WTC11 (cell line): ENCODE data around the gene PFN1. TPM values are rescaled to one million over a fixed set of nuclear protein-coding genes. Genes with fewer than 3 reads are reported as not detected.
A peak's percentile ranks its signal among the peaks of the same experiment; 100 is the strongest.

Experiments used
- CBFB ChIP-seq: sonication (generic); formaldehyde crosslinking; IDR thresholded peaks from 2 replicates; pipeline ENCODE4 v1.8.1; 2022; ENCODE audit warnings: mild to moderate bottlenecking, low read depth, missing genetic modification reagents
- EMX1 ChIP-seq: fragments of 250-450 bp; sonication (Bioruptor Pico); IDR thresholded peaks from 2 replicates; pipeline ENCODE4 v1.8.0; 2021; ENCODE audit warnings: mild to moderate bottlenecking
- FOXK1 ChIP-seq: sonication (generic); formaldehyde crosslinking; IDR thresholded peaks from 2 replicates; pipeline ENCODE4 v1.8.0; 2022; ENCODE audit warnings: mild to moderate bottlenecking, moderate library complexity, missing genetic modification reagents
- FOXP1 ChIP-seq: sonication (generic); formaldehyde crosslinking; IDR thresholded peaks from 2 replicates; pipeline ENCODE4 v1.8.0; 2022; ENCODE audit warnings: missing genetic modification reagents, mild to moderate bottlenecking, moderate library complexity, borderline replicate concordance
- GABPB1 ChIP-seq: sonication (generic); formaldehyde crosslinking; IDR thresholded peaks from 2 replicates; pipeline ENCODE4 v1.8.1; 2023; ENCODE audit warnings: mild to moderate bottlenecking, missing genetic modification reagents
- JUN ChIP-seq: sonication (generic); formaldehyde crosslinking; IDR thresholded peaks from 2 replicates; pipeline ENCODE4 v1.8.0; 2023; ENCODE audit warnings: mild to moderate bottlenecking, missing genetic modification reagents
- KAT7 ChIP-seq: sonication (generic); formaldehyde crosslinking; IDR thresholded peaks from 2 replicates; pipeline ENCODE4 v1.8.1; 2023; ENCODE audit warnings: missing genetic modification reagents, mild to moderate bottlenecking, borderline replicate concordance
- NR1H2 ChIP-seq: sonication (generic); formaldehyde crosslinking; IDR thresholded peaks from 2 replicates; pipeline ENCODE4 v1.9.0; 2021; ENCODE audit warnings: mild to moderate bottlenecking, moderate library complexity, missing genetic modification reagents
- SMAD3 ChIP-seq: sonication (generic); formaldehyde crosslinking; IDR thresholded peaks from 2 replicates; pipeline ENCODE4 v1.8.0; 2022; ENCODE audit warnings: missing genetic modification reagents, mild to moderate bottlenecking, borderline replicate concordance
- SP1 ChIP-seq: sonication (generic); formaldehyde crosslinking; conservative IDR thresholded peaks from 2 replicates; pipeline ENCODE4 v1.8.1; 2022; ENCODE audit warnings: missing genetic modification reagents
- TEAD1 ChIP-seq: sonication (generic); formaldehyde crosslinking; IDR thresholded peaks from 2 replicates; pipeline ENCODE4 v1.8.0; 2022; ENCODE audit warnings: mild to moderate bottlenecking, missing genetic modification reagents
- ZNF138 ChIP-seq: sonication (generic); formaldehyde crosslinking; conservative IDR thresholded peaks from 2 replicates; pipeline ENCODE4 v1.8.1; 2022; ENCODE audit warnings: mild to moderate bottlenecking, moderate library complexity, missing genetic modification reagents
- ZNF219 ChIP-seq: sonication (generic); formaldehyde crosslinking; IDR thresholded peaks from 2 replicates; pipeline ENCODE4 v1.8.0; 2023; ENCODE audit warnings: missing genetic modification reagents, mild to moderate bottlenecking, borderline replicate concordance
- ZNF232 ChIP-seq: sonication (generic); formaldehyde crosslinking; IDR thresholded peaks from 2 replicates; pipeline ENCODE4 v1.8.0; 2022; ENCODE audit warnings: mild to moderate bottlenecking, missing genetic modification reagents
- ZNF317 ChIP-seq: sonication (generic); formaldehyde crosslinking; IDR thresholded peaks from 2 replicates; pipeline ENCODE4 v1.8.1; 2023; ENCODE audit warnings: low read depth, mild to moderate bottlenecking, moderate library complexity, missing genetic modification reagents, borderline replicate concordance
- ZNF423 ChIP-seq: fragments of 250-450 bp; sonication (Bioruptor Pico); IDR thresholded peaks from 2 replicates; pipeline ENCODE4 v2.1.2; 2022; ENCODE audit warnings: mild to moderate bottlenecking, moderate library complexity
- total RNA-seq: library from RNA; stranded (reverse); gene quantifications from 3 replicates; pipeline ENCODE4 v1.2.3, GENCODE V29; 2021
- TF ChIP-seq, protein P1 (sequence below): sonication (generic); formaldehyde crosslinking; IDR thresholded peaks from 2 replicates; pipeline ENCODE4 v1.8.0; 2023; ENCODE audit warnings: missing genetic modification reagents, mild to moderate bottlenecking, borderline replicate concordance
- TF ChIP-seq, protein P2 (sequence below): sonication (generic); formaldehyde crosslinking; IDR thresholded peaks from 2 replicates; pipeline ENCODE4 v1.8.1; 2022; ENCODE audit warnings: mild to moderate bottlenecking, moderate library complexity, missing genetic modification reagents
- TF ChIP-seq, protein P3 (sequence below): sonication (generic); formaldehyde crosslinking; IDR thresholded peaks from 2 replicates; pipeline ENCODE4 v1.8.0; 2022; ENCODE audit warnings: mild to moderate bottlenecking, missing genetic modification reagents
- TF ChIP-seq, protein P4 (sequence below): sonication (generic); formaldehyde crosslinking; IDR thresholded peaks from 2 replicates; pipeline ENCODE4 v1.8.0; 2022; ENCODE audit warnings: mild to moderate bottlenecking, missing genetic modification reagents
- TF ChIP-seq, protein P5 (sequence below): sonication (generic); formaldehyde crosslinking; IDR thresholded peaks from 2 replicates; pipeline ENCODE4 v1.8.1; 2022; ENCODE audit warnings: mild to moderate bottlenecking, missing genetic modification reagents, moderate library complexity, borderline replicate concordance

PFN1 gene
- total RNA-seq, 1 experiment from 2014 or later: 1,289 TPM

DNA sequence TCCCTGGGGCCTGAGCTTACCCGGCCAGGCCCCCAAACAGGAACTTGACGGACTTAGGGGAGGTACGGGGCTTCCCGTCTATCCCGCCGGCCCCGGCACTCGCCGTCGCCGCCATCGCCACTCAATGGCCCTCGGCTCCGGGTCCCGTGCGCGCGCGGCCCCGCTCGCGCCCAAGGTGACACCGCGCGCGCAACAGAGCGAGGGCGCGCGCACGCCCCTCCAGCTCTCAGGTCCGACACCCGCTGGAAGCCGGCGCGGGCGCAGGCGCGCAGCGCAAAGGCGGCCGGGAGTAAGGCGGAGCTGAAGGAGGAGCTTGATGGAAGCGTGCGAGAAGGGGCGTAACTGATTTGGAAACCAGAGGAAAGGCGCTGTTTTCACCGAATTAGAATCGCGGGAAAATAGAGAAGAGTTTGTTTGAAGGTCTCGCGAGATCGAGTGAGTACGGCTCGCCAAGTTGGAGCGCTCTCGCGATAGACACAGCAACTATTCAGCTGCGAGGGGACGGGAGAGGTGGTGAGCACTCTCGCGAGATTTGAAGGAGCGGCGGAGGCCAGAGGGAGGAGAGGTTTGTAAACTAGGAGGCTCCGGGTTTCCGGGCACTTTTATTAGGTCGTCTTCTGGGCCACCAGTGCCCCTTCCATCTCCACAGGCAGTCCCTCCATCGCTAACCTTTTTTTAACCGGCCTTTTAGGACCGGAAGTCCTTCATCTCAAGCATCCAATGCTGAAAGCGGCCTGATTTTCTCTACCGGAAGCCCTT, 8.4 kb downstream of the PFN1 start, which contains the start of the genes RNF167 and SLC25A11 (continued):
- TF ChIP-seq FOXP1 (CRISPR knock-in tag): peak; percentile 64; the same call in 1 of the 2 replicates
- no peak for TF ChIP-seq JUN (CRISPR knock-in tag)
- no peak for TF ChIP-seq ZNF138 (CRISPR knock-in tag)
- no peak for TF ChIP-seq KAT7 (CRISPR knock-in tag)
- 0 out of 2 replicates have a peak, but pooled peaks have one; percentile 2 for TF ChIP-seq GABPB1 (CRISPR knock-in tag)
- 0 out of 2 replicates have a peak, but pooled peaks have one; percentile 26 for TF ChIP-seq TEAD1 (CRISPR knock-in tag)
- peak; percentile 55; the same call in 1 of the 2 replicates for TF ChIP-seq EMX1 (CRISPR knock-in tag)
- peak; percentile 71 for TF ChIP-seq SP1 (CRISPR knock-in tag)
- TF ChIP-seq ZNF423 (CRISPR knock-in tag): no peak
- TF ChIP-seq, protein P1, sequence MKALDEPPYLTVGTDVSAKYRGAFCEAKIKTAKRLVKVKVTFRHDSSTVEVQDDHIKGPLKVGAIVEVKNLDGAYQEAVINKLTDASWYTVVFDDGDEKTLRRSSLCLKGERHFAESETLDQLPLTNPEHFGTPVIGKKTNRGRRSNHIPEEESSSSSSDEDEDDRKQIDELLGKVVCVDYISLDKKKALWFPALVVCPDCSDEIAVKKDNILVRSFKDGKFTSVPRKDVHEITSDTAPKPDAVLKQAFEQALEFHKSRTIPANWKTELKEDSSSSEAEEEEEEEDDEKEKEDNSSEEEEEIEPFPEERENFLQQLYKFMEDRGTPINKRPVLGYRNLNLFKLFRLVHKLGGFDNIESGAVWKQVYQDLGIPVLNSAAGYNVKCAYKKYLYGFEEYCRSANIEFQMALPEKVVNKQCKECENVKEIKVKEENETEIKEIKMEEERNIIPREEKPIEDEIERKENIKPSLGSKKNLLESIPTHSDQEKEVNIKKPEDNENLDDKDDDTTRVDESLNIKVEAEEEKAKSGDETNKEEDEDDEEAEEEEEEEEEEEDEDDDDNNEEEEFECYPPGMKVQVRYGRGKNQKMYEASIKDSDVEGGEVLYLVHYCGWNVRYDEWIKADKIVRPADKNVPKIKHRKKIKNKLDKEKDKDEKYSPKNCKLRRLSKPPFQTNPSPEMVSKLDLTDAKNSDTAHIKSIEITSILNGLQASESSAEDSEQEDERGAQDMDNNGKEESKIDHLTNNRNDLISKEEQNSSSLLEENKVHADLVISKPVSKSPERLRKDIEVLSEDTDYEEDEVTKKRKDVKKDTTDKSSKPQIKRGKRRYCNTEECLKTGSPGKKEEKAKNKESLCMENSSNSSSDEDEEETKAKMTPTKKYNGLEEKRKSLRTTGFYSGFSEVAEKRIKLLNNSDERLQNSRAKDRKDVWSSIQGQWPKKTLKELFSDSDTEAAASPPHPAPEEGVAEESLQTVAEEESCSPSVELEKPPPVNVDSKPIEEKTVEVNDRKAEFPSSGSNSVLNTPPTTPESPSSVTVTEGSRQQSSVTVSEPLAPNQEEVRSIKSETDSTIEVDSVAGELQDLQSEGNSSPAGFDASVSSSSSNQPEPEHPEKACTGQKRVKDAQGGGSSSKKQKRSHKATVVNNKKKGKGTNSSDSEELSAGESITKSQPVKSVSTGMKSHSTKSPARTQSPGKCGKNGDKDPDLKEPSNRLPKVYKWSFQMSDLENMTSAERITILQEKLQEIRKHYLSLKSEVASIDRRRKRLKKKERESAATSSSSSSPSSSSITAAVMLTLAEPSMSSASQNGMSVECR (CRISPR knock-in tag): no peak; the same call in 1 of the 2 replicates
- TF ChIP-seq, protein P2, sequence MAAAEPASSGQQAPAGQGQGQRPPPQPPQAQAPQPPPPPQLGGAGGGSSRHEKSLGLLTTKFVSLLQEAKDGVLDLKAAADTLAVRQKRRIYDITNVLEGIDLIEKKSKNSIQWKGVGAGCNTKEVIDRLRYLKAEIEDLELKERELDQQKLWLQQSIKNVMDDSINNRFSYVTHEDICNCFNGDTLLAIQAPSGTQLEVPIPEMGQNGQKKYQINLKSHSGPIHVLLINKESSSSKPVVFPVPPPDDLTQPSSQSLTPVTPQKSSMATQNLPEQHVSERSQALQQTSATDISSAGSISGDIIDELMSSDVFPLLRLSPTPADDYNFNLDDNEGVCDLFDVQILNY (CRISPR knock-in tag): peak; percentile 95
- TF ChIP-seq SMAD3 (CRISPR knock-in tag): no peak
- TF ChIP-seq, protein P3, sequence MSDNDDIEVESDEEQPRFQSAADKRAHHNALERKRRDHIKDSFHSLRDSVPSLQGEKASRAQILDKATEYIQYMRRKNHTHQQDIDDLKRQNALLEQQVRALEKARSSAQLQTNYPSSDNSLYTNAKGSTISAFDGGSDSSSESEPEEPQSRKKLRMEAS (CRISPR knock-in tag): peak; percentile 69; the same call in 1 of the 2 replicates
- TF ChIP-seq, protein P4, sequence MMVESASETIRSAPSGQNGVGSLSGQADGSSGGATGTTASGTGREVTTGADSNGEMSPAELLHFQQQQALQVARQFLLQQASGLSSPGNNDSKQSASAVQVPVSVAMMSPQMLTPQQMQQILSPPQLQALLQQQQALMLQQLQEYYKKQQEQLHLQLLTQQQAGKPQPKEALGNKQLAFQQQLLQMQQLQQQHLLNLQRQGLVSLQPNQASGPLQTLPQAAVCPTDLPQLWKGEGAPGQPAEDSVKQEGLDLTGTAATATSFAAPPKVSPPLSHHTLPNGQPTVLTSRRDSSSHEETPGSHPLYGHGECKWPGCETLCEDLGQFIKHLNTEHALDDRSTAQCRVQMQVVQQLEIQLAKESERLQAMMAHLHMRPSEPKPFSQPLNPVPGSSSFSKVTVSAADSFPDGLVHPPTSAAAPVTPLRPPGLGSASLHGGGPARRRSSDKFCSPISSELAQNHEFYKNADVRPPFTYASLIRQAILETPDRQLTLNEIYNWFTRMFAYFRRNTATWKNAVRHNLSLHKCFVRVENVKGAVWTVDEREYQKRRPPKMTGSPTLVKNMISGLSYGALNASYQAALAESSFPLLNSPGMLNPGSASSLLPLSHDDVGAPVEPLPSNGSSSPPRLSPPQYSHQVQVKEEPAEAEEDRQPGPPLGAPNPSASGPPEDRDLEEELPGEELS: no peak; the same call in 1 of the 2 replicates
- TF ChIP-seq NR1H2 (CRISPR knock-in tag): no peak
- TF ChIP-seq ZNF219: no peak
- TF ChIP-seq ZNF232 (CRISPR knock-in tag): no peak
- no peak for TF ChIP-seq CBFB (CRISPR knock-in tag)
- TF ChIP-seq, protein P5, sequence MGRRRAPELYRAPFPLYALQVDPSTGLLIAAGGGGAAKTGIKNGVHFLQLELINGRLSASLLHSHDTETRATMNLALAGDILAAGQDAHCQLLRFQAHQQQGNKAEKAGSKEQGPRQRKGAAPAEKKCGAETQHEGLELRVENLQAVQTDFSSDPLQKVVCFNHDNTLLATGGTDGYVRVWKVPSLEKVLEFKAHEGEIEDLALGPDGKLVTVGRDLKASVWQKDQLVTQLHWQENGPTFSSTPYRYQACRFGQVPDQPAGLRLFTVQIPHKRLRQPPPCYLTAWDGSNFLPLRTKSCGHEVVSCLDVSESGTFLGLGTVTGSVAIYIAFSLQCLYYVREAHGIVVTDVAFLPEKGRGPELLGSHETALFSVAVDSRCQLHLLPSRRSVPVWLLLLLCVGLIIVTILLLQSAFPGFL: no peak
- no peak; the same call in 1 of the 2 replicates for TF ChIP-seq ZNF317
- peak; percentile 69; the same call in 1 of the 2 replicates for TF ChIP-seq FOXK1 (CRISPR knock-in tag)
